A673 (cell line): ENCODE results near the gene C4orf54.

Experiments
- EZH2 ChIP-seq: fragments of 200-600 bp; sonication (generic); IDR thresholded peaks from 2 replicates; pipeline ENCODE4 v1.6.1; 2017; ENCODE audit warnings: borderline replicate concordance, low read depth, mild to moderate bottlenecking, mixed read lengths, antibody characterized with exemption, low read length; ENCODE audit not compliant: poor library complexity, severe bottlenecking
- TF ChIP-seq, protein P1 (sequence below): fragments of 300-800, 200-600 bp; sonication (generic); conservative IDR thresholded peaks from 2 replicates; pipeline ENCODE4 v1.5.1; 2017; ENCODE audit warnings: low read depth, mild to moderate bottlenecking, antibody characterized with exemption, low read length, moderate library complexity, mixed read lengths

DNA sequence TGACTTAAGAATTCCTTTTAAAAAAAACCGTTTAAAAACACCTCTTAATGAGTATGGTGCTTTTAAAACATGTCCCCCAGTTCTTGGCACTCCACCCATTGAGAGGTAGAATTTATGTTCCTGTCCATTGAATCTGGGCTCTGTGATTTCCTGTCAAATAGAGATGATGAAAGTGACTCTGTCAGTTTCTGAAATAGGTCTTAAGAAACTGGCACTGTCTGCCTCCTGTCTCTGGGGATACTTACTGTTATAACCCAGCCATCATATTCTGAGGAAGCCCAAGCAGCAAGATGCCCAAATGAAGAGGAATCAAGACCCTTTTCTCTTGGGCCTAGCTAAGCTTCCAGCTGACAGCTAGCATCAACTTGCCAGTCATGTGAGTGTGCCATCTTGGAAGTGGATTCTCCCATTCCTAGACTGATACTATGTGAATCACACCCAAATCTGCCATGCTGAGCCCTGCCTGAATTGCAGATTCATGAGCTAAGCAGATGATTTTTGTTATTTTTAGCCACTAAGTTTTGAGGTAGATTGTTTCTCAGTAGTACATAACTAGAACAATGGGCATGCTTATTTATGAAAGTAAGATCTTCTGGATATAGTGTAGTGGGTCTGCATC lies 22.8 kb downstream of the C4orf54 start:
- TF ChIP-seq, protein P1, sequence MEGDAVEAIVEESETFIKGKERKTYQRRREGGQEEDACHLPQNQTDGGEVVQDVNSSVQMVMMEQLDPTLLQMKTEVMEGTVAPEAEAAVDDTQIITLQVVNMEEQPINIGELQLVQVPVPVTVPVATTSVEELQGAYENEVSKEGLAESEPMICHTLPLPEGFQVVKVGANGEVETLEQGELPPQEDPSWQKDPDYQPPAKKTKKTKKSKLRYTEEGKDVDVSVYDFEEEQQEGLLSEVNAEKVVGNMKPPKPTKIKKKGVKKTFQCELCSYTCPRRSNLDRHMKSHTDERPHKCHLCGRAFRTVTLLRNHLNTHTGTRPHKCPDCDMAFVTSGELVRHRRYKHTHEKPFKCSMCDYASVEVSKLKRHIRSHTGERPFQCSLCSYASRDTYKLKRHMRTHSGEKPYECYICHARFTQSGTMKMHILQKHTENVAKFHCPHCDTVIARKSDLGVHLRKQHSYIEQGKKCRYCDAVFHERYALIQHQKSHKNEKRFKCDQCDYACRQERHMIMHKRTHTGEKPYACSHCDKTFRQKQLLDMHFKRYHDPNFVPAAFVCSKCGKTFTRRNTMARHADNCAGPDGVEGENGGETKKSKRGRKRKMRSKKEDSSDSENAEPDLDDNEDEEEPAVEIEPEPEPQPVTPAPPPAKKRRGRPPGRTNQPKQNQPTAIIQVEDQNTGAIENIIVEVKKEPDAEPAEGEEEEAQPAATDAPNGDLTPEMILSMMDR = no peak
- no peak for TF ChIP-seq EZH2
